ENCODE measurements around the gene SYT8. TPM values are rescaled to one million over a fixed set of nuclear protein-coding genes. Genes with fewer than 3 reads are reported as not detected.

The SYT8 gene
- total and polyA plus RNA-seq, 2 experiments from 2014 or later, result not detected

GRCh38 chr11:1843098-1843473, 8.3 kb downstream of the SYT8 start (continued):
- no peak for TF ChIP-seq ZNF331 (CRISPR knock-in tag; IDR thresholded peaks at IDR 0.05; ENCODE audit: low read depth)
- TF ChIP-seq REST (IDR thresholded peaks at IDR 0.05; ENCODE audit: unreplicated experiment), result no peak
- TF ChIP-seq NANOG (IDR thresholded peaks at IDR 0.05; ENCODE audit: borderline replicate concordance), result no peak
- TF ChIP-seq POLR2AphosphoS5 (IDR thresholded peaks at IDR 0.05; ENCODE audit: low read depth), result no peak
- no peak for TF ChIP-seq JUNB (IDR thresholded peaks at IDR 0.05; ENCODE audit: unreplicated experiment)
- TF ChIP-seq ETS1 (IDR thresholded peaks at IDR 0.05), result no peak

GRCh38 chr11:1843796-1844195, 9.0 kb downstream of the SYT8 start:
- H3K27ac ChIP-seq (ENCODE audit: low read depth), result no peak overlapping the region
- no peaks in the 10 kb centered on the region for H3K4me1 Mint-ChIP-seq
- H3K27me3 ChIP-seq (ENCODE audit: insufficient read depth), result no peaks in the 10 kb centered on the region
- no peaks in the 10 kb centered on the region; the same call in 2 of the 3 replicates for H3K9me3 Mint-ChIP-seq
- H3K4me3 ChIP-seq, result no peak overlapping the region
- no peak overlapping the region for H3K4me2 ChIP-seq
- H4K20me1 ChIP-seq (replicated peaks; ENCODE audit: insufficient read depth), result no peaks in the 10 kb centered on the region
- no peak overlapping the region for H2AFZ ChIP-seq
- no peak for TF ChIP-seq ZNF462 (CRISPR knock-in tag; IDR thresholded peaks at IDR 0.05)
- no peak for TF ChIP-seq EZH2phosphoT487 (IDR thresholded peaks at IDR 0.05; ENCODE audit: unreplicated experiment)
- TF ChIP-seq ZNF114 (CRISPR knock-in tag; IDR thresholded peaks at IDR 0.05), result no peak
- no peak for TF ChIP-seq ETS1 (IDR thresholded peaks at IDR 0.05)
- TF ChIP-seq JUNB (IDR thresholded peaks at IDR 0.05; ENCODE audit: unreplicated experiment), result no peak
- TF ChIP-seq EZH2 (IDR thresholded peaks at IDR 0.05; ENCODE audit: low read depth, unreplicated experiment), result no peak
- no peak for TF ChIP-seq STAT1 (IDR thresholded peaks at IDR 0.05; ENCODE audit: unreplicated experiment)
- TF ChIP-seq NANOG (IDR thresholded peaks at IDR 0.05; ENCODE audit: borderline replicate concordance), result no peak
- no peak for TF ChIP-seq POLR2AphosphoS5 (IDR thresholded peaks at IDR 0.05; ENCODE audit: low read depth)
- H3K4me1 ChIP-seq (ENCODE audit: insufficient read depth), result no peaks in the 10 kb centered on the region
- H3K4me3 Mint-ChIP-seq, result no peak overlapping the region
- H3F3A ChIP-seq (replicated peaks; ENCODE audit: low read depth), result no peaks in the 10 kb centered on the region
- H3K27me3 Mint-ChIP-seq (ENCODE audit: insufficient read depth, low read depth, poor library complexity), result peaks cover 7% of the 10 kb centered on the region
- H3K79me2 ChIP-seq (replicated peaks; ENCODE audit: insufficient read depth), result no peaks in the 10 kb centered on the region
- no peaks in the 10 kb centered on the region for H3K36me3 Mint-ChIP-seq (ENCODE audit: low read depth)
- DNase-seq (ENCODE audit: low spot score) (no peak), ATAC-seq (no peak)
- no peaks in the 10 kb centered on the region for H3K9me2 ChIP-seq (ENCODE audit: insufficient read depth)
- H3K36me3 ChIP-seq (ENCODE audit: insufficient read depth), result no peaks in the 10 kb centered on the region
- no peak overlapping the region for H3K27ac Mint-ChIP-seq

All from GM23338 (cell line).